Activated T-cell treated with anti-CD3 and anti-CD28 coated beads, Interleukin-2, amount 50 U/mL, for 4 hours (primary cell): Measurements from ENCODE around the gene EMC6. TPM values are rescaled to one million over a fixed set of nuclear protein-coding genes. Genes with fewer than 3 reads are reported as not detected.

Source experiments
- ATAC-seq, 2 donors: fragments of 200-7000 bp; cut with Tn5 transposase; one replicate each; pipeline ENCODE4 v1.10.0; 2021
- DNase-seq: peaks from one replicate; pipeline ENCODE4 v3.0.0-alpha.2; 2020
- H3K27me3 Mint-ChIP-seq: one replicate; pipeline ENCODE4 v1.8.0; 2021; ENCODE audit warnings: low read depth, mixed read lengths
- H3K36me3 Mint-ChIP-seq: one replicate; pipeline ENCODE4 v1.8.0; 2022; ENCODE audit warnings: mixed read lengths; ENCODE audit not compliant: insufficient read depth
- H3K4me1 Mint-ChIP-seq: one replicate; pipeline ENCODE4 v1.8.0; 2021; ENCODE audit warnings: low read depth, mixed read lengths
- H3K4me3 Mint-ChIP-seq: one replicate; pipeline ENCODE4 v1.8.0; 2021; ENCODE audit warnings: mild to moderate bottlenecking, moderate library complexity, mixed read lengths
- H3K9me3 Mint-ChIP-seq: one replicate; pipeline ENCODE4 v1.8.0; 2021; ENCODE audit warnings: mixed read lengths
- total RNA-seq, 3 donors: library from RNA; stranded (reverse); gene quantifications; one replicate each; pipeline ENCODE4 v1.2.1, GENCODE V29; 2021

EMC6 gene
- 10 to 100 TPM; 66.3 to 99.5 (median 98.0) TPM for total RNA-seq

- Mint-ChIP-seq H3K36me3 (no peaks in the 10 kb centered on the region), H3K27me3 (no peaks in the 10 kb centered on the region), H3K4me3 (peak within 1 kb of the TSS; percentile 94), H3K4me1 (peaks cover 19% of the 10 kb centered on the region), H3K9me3 (no peaks in the 10 kb centered on the region)
- DNase-seq (peak; percentile 98), ATAC-seq (peak; percentile 95)
Observed at GRCh38 chr17:3668279-3669084, at the start of gene EMC6, which contains the start of gene TAX1BP3. TSS of gene EMC6 (plus strand) at chr17:3668812. CDS start at chr17:3669147, 335 bp downstream. TSS of gene TAX1BP3 (minus strand) at chr17:3668578. CDS start at chr17:3668526, 52 bp downstream.

- Mint-ChIP-seq H3K9me3 (no peaks in the 10 kb centered on the region), H3K27me3 (no peaks in the 10 kb centered on the region), H3K4me3 (no peak overlapping the region), H3K36me3 (peaks cover 33% of the 10 kb centered on the region), H3K4me1 (no peaks in the 10 kb centered on the region)
- ATAC-seq (no peak), DNase-seq (no peak)
Observed at GRCh38 chr17:3621146-3621720, 47.4 kb upstream of the EMC6 start.

GRCh38 chr17:3622977-3623594 lies 45.5 kb upstream of the EMC6 start:
- H3K36me3 Mint-ChIP-seq: peaks cover 30% of the 10 kb centered on the region
- no peaks in the 10 kb centered on the region for H3K27me3 Mint-ChIP-seq
- H3K9me3 Mint-ChIP-seq: no peaks in the 10 kb centered on the region
- no peak overlapping the region for H3K4me3 Mint-ChIP-seq
- H3K4me1 Mint-ChIP-seq: no peaks in the 10 kb centered on the region
- no peak for ATAC-seq
- DNase-seq: no peak

- ATAC-seq: no peak
- H3K36me3 Mint-ChIP-seq: peaks cover 27% of the 10 kb centered on the region
- H3K27me3 Mint-ChIP-seq: no peaks in the 10 kb centered on the region
- no peak overlapping the region for H3K4me3 Mint-ChIP-seq
- no peaks in the 10 kb centered on the region for H3K4me1 Mint-ChIP-seq
- no peaks in the 10 kb centered on the region for H3K9me3 Mint-ChIP-seq
- DNase-seq: no peak
Observed at GRCh38 chr17:3626831-3627768, 41.5 kb upstream of the EMC6 start.

GRCh38 chr17:3627769-3628167 lies 40.8 kb upstream of the EMC6 start:
- no peaks in the 10 kb centered on the region for H3K27me3 Mint-ChIP-seq
- H3K36me3 Mint-ChIP-seq: peaks cover 31% of the 10 kb centered on the region
- no peaks in the 10 kb centered on the region for H3K9me3 Mint-ChIP-seq
- H3K4me1 Mint-ChIP-seq: no peaks in the 10 kb centered on the region
- ATAC-seq: no peak
- no peak overlapping the region for H3K4me3 Mint-ChIP-seq
- no peak for DNase-seq

GRCh38 chr17:3630781-3631180 lies 37.8 kb upstream of the EMC6 start:
- no peak for DNase-seq
- Mint-ChIP-seq H3K4me1 (peaks cover 11% of the 10 kb centered on the region), H3K36me3 (peaks cover 26% of the 10 kb centered on the region), H3K27me3 (no peaks in the 10 kb centered on the region), H3K4me3 (no peak overlapping the region), H3K9me3 (no peaks in the 10 kb centered on the region)
- no peak for ATAC-seq

GRCh38 chr17:3632287-3632686 lies 36.3 kb upstream of the EMC6 start:
- peaks cover 15% of the 10 kb centered on the region for H3K4me1 Mint-ChIP-seq
- no peak overlapping the region for H3K4me3 Mint-ChIP-seq
- no peaks in the 10 kb centered on the region for H3K27me3 Mint-ChIP-seq
- H3K9me3 Mint-ChIP-seq: no peaks in the 10 kb centered on the region
- peaks cover 18% of the 10 kb centered on the region for H3K36me3 Mint-ChIP-seq
- ATAC-seq: no peak
- DNase-seq: no peak

GRCh38 chr17:3635474-3636153 lies 33.0 kb upstream of the EMC6 start:
- Mint-ChIP-seq H3K9me3 (no peaks in the 10 kb centered on the region), H3K36me3 (peaks cover 8% of the 10 kb centered on the region), H3K4me1 (peaks cover 29% of the 10 kb centered on the region), H3K4me3 (peak overlapping the region; percentile 94), H3K27me3 (no peaks in the 10 kb centered on the region)
- DNase-seq (no peak), ATAC-seq (peak; percentile 20 to 31)

GRCh38 chr17:3636154-3636907 lies 32.3 kb upstream of the EMC6 start, which contains the start of the genes CTNS and SHPK:
TSS of gene CTNS (plus strand) at chr17:3636760. CDS start at chr17:3640207, 3,447 bp downstream.
TSS of gene SHPK (minus strand) at chr17:3636250. CDS start at chr17:3636219, 31 bp downstream.
- H3K36me3 Mint-ChIP-seq: peaks cover 8% of the 10 kb centered on the region
- H3K4me3 Mint-ChIP-seq: peak within 1 kb of the TSS; percentile 94
- peaks cover 29% of the 10 kb centered on the region for H3K4me1 Mint-ChIP-seq
- ATAC-seq (peak; percentile 98), DNase-seq (peak; percentile 91)
- no peaks in the 10 kb centered on the region for H3K27me3 Mint-ChIP-seq
- no peaks in the 10 kb centered on the region for H3K9me3 Mint-ChIP-seq

- no peak for DNase-seq
- Mint-ChIP-seq H3K4me1 (peaks cover 29% of the 10 kb centered on the region), H3K4me3 (peak overlapping the region; percentile 94), H3K9me3 (no peaks in the 10 kb centered on the region), H3K27me3 (no peaks in the 10 kb centered on the region), H3K36me3 (peaks cover 8% of the 10 kb centered on the region)
- peak in 1 of 2 donors; percentile 2 for ATAC-seq
Observed at GRCh38 chr17:3636908-3637373, 31.7 kb upstream of the EMC6 start.

- Mint-ChIP-seq H3K36me3 (peaks cover 5% of the 10 kb centered on the region), H3K9me3 (no peaks in the 10 kb centered on the region), H3K4me1 (peaks cover 22% of the 10 kb centered on the region), H3K27me3 (no peaks in the 10 kb centered on the region), H3K4me3 (peak overlapping the region; percentile 22)
- ATAC-seq: no peak
- no peak for DNase-seq
Observed at GRCh38 chr17:3639981-3640596, 28.5 kb upstream of the EMC6 start.

GRCh38 chr17:3641014-3641413 lies 27.6 kb upstream of the EMC6 start:
- no peak for DNase-seq
- no peaks in the 10 kb centered on the region for H3K27me3 Mint-ChIP-seq
- no peak for ATAC-seq
- H3K4me3 Mint-ChIP-seq: no peak overlapping the region
- peaks cover 19% of the 10 kb centered on the region for H3K4me1 Mint-ChIP-seq
- peaks cover 5% of the 10 kb centered on the region for H3K36me3 Mint-ChIP-seq
- no peaks in the 10 kb centered on the region for H3K9me3 Mint-ChIP-seq
